ENCODE results near the gene ALDH16A1.

- TF ChIP-seq CTCF (IDR thresholded peaks at IDR 0.05 in 8 of 11, conservative IDR thresholded peaks at IDR 0.05 in 3 of 11) (no peak), POLR2AphosphoS5 (IDR thresholded peaks at IDR 0.05) (no peak)
These were observed 7.0 kb upstream of the ALDH16A1 start for GRCh38 chr19:49445997-49446396.
